HCT116 (cell line): ENCODE data around the gene EXOC4.

ENCODE experiments used
- EZH2phosphoT487 ChIP-seq: fragments of 200-600 bp; IDR thresholded peaks from 2 replicates; pipeline ENCODE4 v1.6.1; 2018; ENCODE audit warnings: antibody characterized with exemption, borderline replicate concordance
- POLR2A ChIP-seq: IDR thresholded peaks from 2 replicates; pipeline ENCODE4 v1.7.0; 2011; ENCODE audit warnings: borderline replicate concordance; ENCODE audit not compliant: insufficient read depth, insufficient read length; ENCODE audit errors: extremely low read depth
- POLR2AphosphoS5 ChIP-seq: IDR thresholded peaks from 2 replicates; pipeline ENCODE4 v1.6.1; 2011; ENCODE audit warnings: mild to moderate bottlenecking, low read depth, low read length, moderate library complexity
- RAD21 ChIP-seq: IDR thresholded peaks from 2 replicates; pipeline ENCODE4 v1.6.1; 2012; ENCODE audit warnings: low read depth, mild to moderate bottlenecking
- SRF ChIP-seq: IDR thresholded peaks from 2 replicates; pipeline ENCODE4 v1.6.1; 2012; ENCODE audit warnings: low read depth
- TCF7L2 ChIP-seq: IDR thresholded peaks from 2 replicates; pipeline ENCODE4 v1.7.0; 2011; ENCODE audit warnings: borderline replicate concordance, inconsistent platforms; ENCODE audit not compliant: insufficient read depth, insufficient read length; ENCODE audit errors: extremely low read depth
- YY1 ChIP-seq: IDR thresholded peaks from 2 replicates; pipeline ENCODE4 v1.6.1; 2011; ENCODE audit warnings: low read length, low read depth, moderate library complexity, mild to moderate bottlenecking; ENCODE audit not compliant: insufficient replicate concordance; ENCODE audit errors: extremely low read depth
- ZNF274 ChIP-seq: fragments of 200-500 bp; sonication (Bioruptor generic); IDR thresholded peaks from 2 replicates; pipeline ENCODE4 v1.6.1; 2014; ENCODE audit warnings: mild to moderate bottlenecking, low read depth, low read length, inconsistent platforms
- TF ChIP-seq, protein P1 (sequence below), 3 experiments: fragments of 200-600 bp in 1 of 3; sonication (generic) in 1 of 3; IDR thresholded peaks in 2 of 3; conservative IDR thresholded peaks in 1 of 3; 2 replicates each; pipeline ENCODE4 v1.5.1; 2012 to 2017; ENCODE audit warnings: low read depth in 2 of 3, low read length in 2 of 3, antibody characterized with exemption in 1 of 3, borderline replicate concordance in 1 of 3, control low read depth in 1 of 3, mild to moderate bottlenecking in 1 of 3, mixed read lengths in 1 of 3, mixed run types in 1 of 3, moderate library complexity in 1 of 3; ENCODE audit not compliant: insufficient read depth in 1 of 3
- TF ChIP-seq, protein P2 (sequence below): IDR thresholded peaks from 2 replicates; pipeline ENCODE4 v1.6.1; 2012; ENCODE audit warnings: low read depth
- TF ChIP-seq, protein P3 (sequence below): IDR thresholded peaks from 2 replicates; pipeline ENCODE4 v1.6.1; 2012

DNA sequence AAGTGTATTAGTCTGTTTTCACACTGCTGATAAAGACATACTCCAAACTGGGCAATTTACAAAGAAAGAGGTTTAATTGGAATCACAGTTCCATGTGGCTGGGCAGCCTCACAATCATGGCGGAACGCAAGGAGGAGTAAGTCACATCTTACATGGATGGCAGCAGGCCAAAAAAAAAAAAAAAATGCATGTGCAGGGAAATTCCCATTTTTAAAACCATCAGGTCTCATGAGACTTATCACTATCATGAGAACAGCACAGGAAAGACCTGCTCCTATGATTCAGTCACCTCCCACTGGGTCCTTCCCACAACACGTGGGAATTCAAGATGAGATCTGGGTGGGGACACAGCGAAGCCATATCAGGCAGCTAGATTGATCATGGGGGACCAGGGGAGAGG lies 136.8 kb downstream of the EXOC4 start:
- TF ChIP-seq SRF (no peak), TCF7L2 (no peak), POLR2A (no peak), EZH2phosphoT487 (no peak), YY1 (no peak), ZNF274 (no peak), RAD21 (no peak), POLR2AphosphoS5 (no peak)
- TF ChIP-seq, protein P1, sequence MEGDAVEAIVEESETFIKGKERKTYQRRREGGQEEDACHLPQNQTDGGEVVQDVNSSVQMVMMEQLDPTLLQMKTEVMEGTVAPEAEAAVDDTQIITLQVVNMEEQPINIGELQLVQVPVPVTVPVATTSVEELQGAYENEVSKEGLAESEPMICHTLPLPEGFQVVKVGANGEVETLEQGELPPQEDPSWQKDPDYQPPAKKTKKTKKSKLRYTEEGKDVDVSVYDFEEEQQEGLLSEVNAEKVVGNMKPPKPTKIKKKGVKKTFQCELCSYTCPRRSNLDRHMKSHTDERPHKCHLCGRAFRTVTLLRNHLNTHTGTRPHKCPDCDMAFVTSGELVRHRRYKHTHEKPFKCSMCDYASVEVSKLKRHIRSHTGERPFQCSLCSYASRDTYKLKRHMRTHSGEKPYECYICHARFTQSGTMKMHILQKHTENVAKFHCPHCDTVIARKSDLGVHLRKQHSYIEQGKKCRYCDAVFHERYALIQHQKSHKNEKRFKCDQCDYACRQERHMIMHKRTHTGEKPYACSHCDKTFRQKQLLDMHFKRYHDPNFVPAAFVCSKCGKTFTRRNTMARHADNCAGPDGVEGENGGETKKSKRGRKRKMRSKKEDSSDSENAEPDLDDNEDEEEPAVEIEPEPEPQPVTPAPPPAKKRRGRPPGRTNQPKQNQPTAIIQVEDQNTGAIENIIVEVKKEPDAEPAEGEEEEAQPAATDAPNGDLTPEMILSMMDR (IDR thresholded peaks at IDR 0.05 in 2 of 3, conservative IDR thresholded peaks at IDR 0.05 in 1 of 3; ENCODE audit: borderline replicate concordance in 1 of 3, insufficient read depth in 1 of 3, low read depth in 2 of 3, low read length in 2 of 3): no peak
- TF ChIP-seq, protein P2, sequence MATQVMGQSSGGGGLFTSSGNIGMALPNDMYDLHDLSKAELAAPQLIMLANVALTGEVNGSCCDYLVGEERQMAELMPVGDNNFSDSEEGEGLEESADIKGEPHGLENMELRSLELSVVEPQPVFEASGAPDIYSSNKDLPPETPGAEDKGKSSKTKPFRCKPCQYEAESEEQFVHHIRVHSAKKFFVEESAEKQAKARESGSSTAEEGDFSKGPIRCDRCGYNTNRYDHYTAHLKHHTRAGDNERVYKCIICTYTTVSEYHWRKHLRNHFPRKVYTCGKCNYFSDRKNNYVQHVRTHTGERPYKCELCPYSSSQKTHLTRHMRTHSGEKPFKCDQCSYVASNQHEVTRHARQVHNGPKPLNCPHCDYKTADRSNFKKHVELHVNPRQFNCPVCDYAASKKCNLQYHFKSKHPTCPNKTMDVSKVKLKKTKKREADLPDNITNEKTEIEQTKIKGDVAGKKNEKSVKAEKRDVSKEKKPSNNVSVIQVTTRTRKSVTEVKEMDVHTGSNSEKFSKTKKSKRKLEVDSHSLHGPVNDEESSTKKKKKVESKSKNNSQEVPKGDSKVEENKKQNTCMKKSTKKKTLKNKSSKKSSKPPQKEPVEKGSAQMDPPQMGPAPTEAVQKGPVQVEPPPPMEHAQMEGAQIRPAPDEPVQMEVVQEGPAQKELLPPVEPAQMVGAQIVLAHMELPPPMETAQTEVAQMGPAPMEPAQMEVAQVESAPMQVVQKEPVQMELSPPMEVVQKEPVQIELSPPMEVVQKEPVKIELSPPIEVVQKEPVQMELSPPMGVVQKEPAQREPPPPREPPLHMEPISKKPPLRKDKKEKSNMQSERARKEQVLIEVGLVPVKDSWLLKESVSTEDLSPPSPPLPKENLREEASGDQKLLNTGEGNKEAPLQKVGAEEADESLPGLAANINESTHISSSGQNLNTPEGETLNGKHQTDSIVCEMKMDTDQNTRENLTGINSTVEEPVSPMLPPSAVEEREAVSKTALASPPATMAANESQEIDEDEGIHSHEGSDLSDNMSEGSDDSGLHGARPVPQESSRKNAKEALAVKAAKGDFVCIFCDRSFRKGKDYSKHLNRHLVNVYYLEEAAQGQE: no peak
- TF ChIP-seq, protein P3, sequence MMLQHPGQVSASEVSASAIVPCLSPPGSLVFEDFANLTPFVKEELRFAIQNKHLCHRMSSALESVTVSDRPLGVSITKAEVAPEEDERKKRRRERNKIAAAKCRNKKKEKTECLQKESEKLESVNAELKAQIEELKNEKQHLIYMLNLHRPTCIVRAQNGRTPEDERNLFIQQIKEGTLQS: no peak
